Endothelial cell of umbilical vein (primary cell): ENCODE data around the gene TMEM18.

Experiments used
- EZH2 ChIP-seq: IDR thresholded peaks from 2 replicates; pipeline ENCODE4 v1.6.1; 2012; ENCODE audit warnings: borderline replicate concordance, low read depth, mild to moderate bottlenecking, moderate library complexity, low read length, inconsistent platforms; ENCODE audit not compliant: severe bottlenecking
- POLR2AphosphoS5 ChIP-seq: IDR thresholded peaks from 2 replicates; pipeline ENCODE4 v1.6.1; 2012; ENCODE audit warnings: low read depth, mild to moderate bottlenecking, control low read depth, low read length, moderate library complexity; ENCODE audit not compliant: insufficient read depth
- TF ChIP-seq, protein P1 (sequence below), 2 donors: IDR thresholded peaks; 1 replicate in 1 of 2; 2 replicates in 1 of 2; pipeline ENCODE4 v1.5.1; 2011; ENCODE audit warnings: low read length in 2 of 2, mild to moderate bottlenecking in 2 of 2, moderate library complexity in 2 of 2, control low read depth in 1 of 2, inconsistent platforms in 1 of 2, low read depth in 1 of 2; ENCODE audit not compliant: insufficient read depth in 1 of 2; ENCODE audit errors: extremely low read depth in 1 of 2

DNA sequence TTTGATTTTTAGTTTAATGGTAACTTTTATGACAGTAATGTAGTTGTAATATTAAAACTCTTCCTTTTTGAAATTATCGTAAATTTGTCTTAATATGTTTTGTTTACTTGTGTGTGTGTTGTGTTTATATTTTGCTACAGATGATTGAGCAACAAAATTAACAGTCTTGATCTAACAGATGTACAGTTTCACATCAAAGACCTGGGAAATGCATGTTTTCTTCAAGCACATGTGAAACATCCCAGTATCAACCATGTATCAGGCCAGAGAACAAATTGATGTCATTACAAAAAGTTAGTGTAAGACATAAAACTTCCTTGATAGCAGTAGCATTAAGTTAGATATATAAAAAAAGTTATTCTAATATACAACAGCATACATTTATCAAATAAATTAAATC is 45.5 kb downstream of the TMEM18 start:
- TF ChIP-seq POLR2AphosphoS5, result no peak
- TF ChIP-seq, protein P1, sequence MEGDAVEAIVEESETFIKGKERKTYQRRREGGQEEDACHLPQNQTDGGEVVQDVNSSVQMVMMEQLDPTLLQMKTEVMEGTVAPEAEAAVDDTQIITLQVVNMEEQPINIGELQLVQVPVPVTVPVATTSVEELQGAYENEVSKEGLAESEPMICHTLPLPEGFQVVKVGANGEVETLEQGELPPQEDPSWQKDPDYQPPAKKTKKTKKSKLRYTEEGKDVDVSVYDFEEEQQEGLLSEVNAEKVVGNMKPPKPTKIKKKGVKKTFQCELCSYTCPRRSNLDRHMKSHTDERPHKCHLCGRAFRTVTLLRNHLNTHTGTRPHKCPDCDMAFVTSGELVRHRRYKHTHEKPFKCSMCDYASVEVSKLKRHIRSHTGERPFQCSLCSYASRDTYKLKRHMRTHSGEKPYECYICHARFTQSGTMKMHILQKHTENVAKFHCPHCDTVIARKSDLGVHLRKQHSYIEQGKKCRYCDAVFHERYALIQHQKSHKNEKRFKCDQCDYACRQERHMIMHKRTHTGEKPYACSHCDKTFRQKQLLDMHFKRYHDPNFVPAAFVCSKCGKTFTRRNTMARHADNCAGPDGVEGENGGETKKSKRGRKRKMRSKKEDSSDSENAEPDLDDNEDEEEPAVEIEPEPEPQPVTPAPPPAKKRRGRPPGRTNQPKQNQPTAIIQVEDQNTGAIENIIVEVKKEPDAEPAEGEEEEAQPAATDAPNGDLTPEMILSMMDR (IDR thresholded peaks at IDR 0.05; ENCODE audit: extremely low read depth in 1 of 2, insufficient read depth in 1 of 2, low read depth in 1 of 2, low read length in 2 of 2), result no peak
- no peak for TF ChIP-seq EZH2
